22Rv1 (cell line): Measurements from ENCODE around the gene STRIT1.

Experiments
- ZFX ChIP-seq: fragments of 450-650 bp; IDR thresholded peaks from 2 replicates; pipeline ENCODE4 v1.6.1; 2017; ENCODE audit warnings: antibody characterized with exemption, borderline replicate concordance
- TF ChIP-seq, protein P1 (sequence below): fragments of 450-650 bp; IDR thresholded peaks from 2 replicates; pipeline ENCODE4 v1.5.1; 2017; ENCODE audit warnings: mild to moderate bottlenecking

DNA sequence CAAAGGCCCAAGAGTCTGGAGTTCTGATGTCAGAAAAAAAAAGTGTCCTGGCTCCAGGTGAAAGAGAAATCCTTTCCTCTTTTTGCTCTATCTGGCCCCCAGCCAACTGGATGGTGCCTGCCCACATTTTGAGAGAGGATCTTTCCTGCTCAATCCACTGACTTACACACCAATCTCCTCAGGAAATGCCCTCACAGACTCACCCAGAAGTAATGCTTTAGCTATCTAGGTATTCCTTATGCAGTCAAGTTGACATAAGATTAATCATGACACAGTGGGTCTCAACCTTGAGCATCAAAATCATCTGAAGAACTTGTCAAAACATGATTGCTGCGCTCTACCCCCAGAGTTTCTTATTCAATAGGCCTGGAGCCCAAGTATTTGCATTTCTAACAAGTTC lies 31.2 kb downstream of the STRIT1 start:
- TF ChIP-seq, protein P1, sequence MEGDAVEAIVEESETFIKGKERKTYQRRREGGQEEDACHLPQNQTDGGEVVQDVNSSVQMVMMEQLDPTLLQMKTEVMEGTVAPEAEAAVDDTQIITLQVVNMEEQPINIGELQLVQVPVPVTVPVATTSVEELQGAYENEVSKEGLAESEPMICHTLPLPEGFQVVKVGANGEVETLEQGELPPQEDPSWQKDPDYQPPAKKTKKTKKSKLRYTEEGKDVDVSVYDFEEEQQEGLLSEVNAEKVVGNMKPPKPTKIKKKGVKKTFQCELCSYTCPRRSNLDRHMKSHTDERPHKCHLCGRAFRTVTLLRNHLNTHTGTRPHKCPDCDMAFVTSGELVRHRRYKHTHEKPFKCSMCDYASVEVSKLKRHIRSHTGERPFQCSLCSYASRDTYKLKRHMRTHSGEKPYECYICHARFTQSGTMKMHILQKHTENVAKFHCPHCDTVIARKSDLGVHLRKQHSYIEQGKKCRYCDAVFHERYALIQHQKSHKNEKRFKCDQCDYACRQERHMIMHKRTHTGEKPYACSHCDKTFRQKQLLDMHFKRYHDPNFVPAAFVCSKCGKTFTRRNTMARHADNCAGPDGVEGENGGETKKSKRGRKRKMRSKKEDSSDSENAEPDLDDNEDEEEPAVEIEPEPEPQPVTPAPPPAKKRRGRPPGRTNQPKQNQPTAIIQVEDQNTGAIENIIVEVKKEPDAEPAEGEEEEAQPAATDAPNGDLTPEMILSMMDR, result no peak
- TF ChIP-seq ZFX, result no peak
